Esophagus squamous epithelium (tissue), 4 donors: ENCODE measurements around the gene GIMAP7.

Experiments
- POLR2A ChIP-seq, 4 donors: fragments of 450-650 bp; IDR thresholded peaks; one replicate each; pipeline ENCODE4 v1.6.1; 2017; ENCODE audit warnings: antibody characterized with exemption in 4 of 4, mild to moderate bottlenecking in 4 of 4, moderate library complexity in 3 of 4
- TF ChIP-seq, protein P1 (sequence below), 6 experiments: fragments of 450-650 bp in 4 of 6; fragments of 200-600 bp in 2 of 6; sonication (generic) in 2 of 6; IDR thresholded peaks; one replicate each; pipeline ENCODE4 v1.5.1; 2016 to 2019; ENCODE audit warnings: antibody characterized with exemption in 6 of 6, mild to moderate bottlenecking in 4 of 6, moderate library complexity in 4 of 6

DNA sequence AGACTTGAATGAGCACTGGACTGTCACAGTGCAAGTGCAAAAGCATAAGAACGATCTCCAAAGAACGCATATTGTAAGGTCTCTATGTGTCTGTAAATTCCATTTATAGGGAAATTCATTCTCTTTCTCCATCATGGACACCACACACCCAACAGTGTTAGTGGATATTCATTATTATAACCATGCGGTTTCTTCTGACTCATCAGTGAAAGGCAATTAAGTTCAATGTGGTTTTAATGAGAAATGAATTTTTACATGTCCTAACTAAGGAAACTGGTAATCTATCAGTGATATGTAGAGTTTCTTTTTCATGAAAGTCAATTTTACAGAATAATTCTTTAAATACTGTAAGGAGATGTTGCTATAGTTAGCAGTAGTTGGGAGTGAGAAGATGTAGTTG lies 38.4 kb upstream of the GIMAP7 start:
- no peak for TF ChIP-seq POLR2A (IDR thresholded peaks at IDR 0.05)
- TF ChIP-seq, protein P1, sequence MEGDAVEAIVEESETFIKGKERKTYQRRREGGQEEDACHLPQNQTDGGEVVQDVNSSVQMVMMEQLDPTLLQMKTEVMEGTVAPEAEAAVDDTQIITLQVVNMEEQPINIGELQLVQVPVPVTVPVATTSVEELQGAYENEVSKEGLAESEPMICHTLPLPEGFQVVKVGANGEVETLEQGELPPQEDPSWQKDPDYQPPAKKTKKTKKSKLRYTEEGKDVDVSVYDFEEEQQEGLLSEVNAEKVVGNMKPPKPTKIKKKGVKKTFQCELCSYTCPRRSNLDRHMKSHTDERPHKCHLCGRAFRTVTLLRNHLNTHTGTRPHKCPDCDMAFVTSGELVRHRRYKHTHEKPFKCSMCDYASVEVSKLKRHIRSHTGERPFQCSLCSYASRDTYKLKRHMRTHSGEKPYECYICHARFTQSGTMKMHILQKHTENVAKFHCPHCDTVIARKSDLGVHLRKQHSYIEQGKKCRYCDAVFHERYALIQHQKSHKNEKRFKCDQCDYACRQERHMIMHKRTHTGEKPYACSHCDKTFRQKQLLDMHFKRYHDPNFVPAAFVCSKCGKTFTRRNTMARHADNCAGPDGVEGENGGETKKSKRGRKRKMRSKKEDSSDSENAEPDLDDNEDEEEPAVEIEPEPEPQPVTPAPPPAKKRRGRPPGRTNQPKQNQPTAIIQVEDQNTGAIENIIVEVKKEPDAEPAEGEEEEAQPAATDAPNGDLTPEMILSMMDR (IDR thresholded peaks at IDR 0.05): no peak
